Epithelial cell of esophagus (primary cell): ENCODE results near the gene ALDH8A1.

Experiments
- DNase-seq: peaks from one replicate; pipeline ENCODE4 v3.0.0; 2010; ENCODE audit warnings: low read depth
- H3K4me3 ChIP-seq: 2 replicates; pipeline ENCODE4 v1.5.1; 2011; ENCODE audit warnings: mild to moderate bottlenecking, low read length, control low read depth
- TF ChIP-seq, protein P1 (sequence below): IDR thresholded peaks from 2 replicates; pipeline ENCODE4 v1.5.1; 2011; ENCODE audit warnings: low read depth, mild to moderate bottlenecking, low read length, control low read depth, inconsistent platforms; ENCODE audit not compliant: insufficient read depth; ENCODE audit errors: missing control alignments

ALDH8A1 gene

DNA sequence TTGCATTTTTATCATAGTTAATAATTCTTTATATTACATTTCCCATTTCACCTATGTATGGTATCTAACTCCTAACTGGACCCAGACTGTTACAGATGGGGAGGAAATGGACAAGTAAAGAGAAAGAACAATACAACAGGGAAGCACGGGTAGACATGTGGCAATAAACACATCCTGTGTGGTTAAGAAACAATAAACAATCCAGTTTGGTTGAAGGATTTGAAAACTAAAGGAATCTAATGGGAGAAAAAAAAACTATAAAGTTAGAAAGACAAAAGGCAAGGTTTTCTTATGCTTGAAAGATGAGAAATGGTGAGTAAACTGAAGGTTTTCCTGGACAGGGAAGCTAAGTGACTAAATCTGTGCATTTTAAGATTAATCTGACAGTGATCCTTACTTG lies 34.9 kb upstream of the ALDH8A1 start:
- TF ChIP-seq, protein P1, sequence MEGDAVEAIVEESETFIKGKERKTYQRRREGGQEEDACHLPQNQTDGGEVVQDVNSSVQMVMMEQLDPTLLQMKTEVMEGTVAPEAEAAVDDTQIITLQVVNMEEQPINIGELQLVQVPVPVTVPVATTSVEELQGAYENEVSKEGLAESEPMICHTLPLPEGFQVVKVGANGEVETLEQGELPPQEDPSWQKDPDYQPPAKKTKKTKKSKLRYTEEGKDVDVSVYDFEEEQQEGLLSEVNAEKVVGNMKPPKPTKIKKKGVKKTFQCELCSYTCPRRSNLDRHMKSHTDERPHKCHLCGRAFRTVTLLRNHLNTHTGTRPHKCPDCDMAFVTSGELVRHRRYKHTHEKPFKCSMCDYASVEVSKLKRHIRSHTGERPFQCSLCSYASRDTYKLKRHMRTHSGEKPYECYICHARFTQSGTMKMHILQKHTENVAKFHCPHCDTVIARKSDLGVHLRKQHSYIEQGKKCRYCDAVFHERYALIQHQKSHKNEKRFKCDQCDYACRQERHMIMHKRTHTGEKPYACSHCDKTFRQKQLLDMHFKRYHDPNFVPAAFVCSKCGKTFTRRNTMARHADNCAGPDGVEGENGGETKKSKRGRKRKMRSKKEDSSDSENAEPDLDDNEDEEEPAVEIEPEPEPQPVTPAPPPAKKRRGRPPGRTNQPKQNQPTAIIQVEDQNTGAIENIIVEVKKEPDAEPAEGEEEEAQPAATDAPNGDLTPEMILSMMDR = no peak
- peak; percentile 24 for DNase-seq
- no peak overlapping the region for H3K4me3 ChIP-seq

DNA sequence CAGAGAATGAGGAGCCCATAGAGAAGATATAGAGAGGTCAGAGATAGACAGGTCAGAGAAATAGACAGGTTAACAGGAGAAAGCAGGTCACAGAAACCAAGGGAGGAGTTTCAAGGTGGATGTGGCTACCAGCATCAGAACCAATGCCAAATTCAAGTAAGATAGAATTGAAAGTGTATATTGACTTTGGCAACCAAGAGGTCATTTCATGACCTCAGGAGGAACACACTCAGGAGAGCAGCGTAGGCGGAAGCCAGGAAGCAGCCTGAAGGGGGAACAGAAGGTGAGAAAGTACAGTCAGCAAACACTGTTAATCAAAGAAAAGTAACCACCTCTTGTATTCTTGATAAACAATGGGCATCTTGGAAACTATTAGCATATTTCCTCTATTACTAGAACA lies 33.9 kb upstream of the ALDH8A1 start:
- H3K4me3 ChIP-seq = no peak overlapping the region
- no peak for DNase-seq
- TF ChIP-seq, protein P1 = no peak

GRCh38 chr6:134982161-134982560 lies 32.3 kb upstream of the ALDH8A1 start:
- TF ChIP-seq, protein P1 = no peak
- DNase-seq = no peak
- H3K4me3 ChIP-seq = no peak overlapping the region

DNA sequence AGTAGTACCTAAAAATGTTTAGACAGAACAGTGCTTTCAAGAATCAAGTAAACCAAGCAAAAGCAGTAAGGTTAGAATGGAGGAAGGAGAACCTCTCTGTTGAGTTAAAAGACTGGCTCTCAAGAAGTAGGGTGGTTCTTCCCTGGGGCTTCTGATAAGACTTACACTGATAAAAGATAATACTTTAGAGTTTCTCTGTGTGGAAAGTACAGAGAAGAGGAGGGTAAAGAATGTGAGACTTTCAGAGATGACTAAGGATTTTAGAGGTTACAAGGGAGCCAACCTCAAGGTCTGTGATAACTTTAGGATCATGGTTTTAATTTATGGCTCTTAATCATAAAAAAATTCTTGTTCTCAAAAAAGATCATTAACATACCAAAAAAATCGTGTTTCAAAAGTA lies 30.9 kb upstream of the ALDH8A1 start:
- TF ChIP-seq, protein P1 = no peak
- DNase-seq = no peak
- no peak overlapping the region for H3K4me3 ChIP-seq

- TF ChIP-seq, protein P1 = no peak
- H3K4me3 ChIP-seq = no peak overlapping the region
- DNase-seq = no peak
Observed at GRCh38 chr6:134979142-134979541, 29.2 kb upstream of the ALDH8A1 start.

GRCh38 chr6:134974370-134974769 lies 24.5 kb upstream of the ALDH8A1 start:
- no peak overlapping the region for H3K4me3 ChIP-seq
- DNase-seq = no peak
- TF ChIP-seq, protein P1 = no peak

DNA sequence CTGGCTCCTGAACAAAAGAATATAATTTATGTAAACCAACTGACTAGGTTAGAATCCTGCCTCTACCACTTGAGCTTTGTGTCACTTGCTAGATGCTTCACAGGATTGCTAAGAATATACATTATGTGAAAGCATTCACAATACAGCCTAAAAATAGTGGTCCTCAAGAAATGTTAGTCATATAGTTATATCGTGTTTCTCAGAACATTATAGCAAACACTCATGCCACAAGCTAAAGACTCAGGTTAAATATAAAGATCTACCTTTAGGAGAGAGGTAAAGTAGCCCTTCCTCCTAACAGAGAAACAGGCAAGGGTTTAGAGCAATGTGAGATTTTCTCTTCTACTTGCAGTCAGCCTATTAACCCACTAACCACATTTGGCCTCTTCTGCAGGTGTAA lies 17.8 kb upstream of the ALDH8A1 start:
- no peak for DNase-seq
- no peak overlapping the region for H3K4me3 ChIP-seq
- TF ChIP-seq, protein P1 = no peak
